GM12891 (cell line): ENCODE results near the gene HERC2.

Experiments used
- POLR2A ChIP-seq: IDR thresholded peaks from 2 replicates; pipeline ENCODE4 v1.6.1; 2011; ENCODE audit warnings: low read depth, low read length, control low read depth
- POLR2AphosphoS5 ChIP-seq: IDR thresholded peaks from 2 replicates; pipeline ENCODE4 v1.6.1; 2011; ENCODE audit warnings: low read depth, low read length, control low read depth
- POU2F2 ChIP-seq: IDR thresholded peaks from 2 replicates; pipeline ENCODE4 v1.6.1; 2011; ENCODE audit warnings: low read depth, mild to moderate bottlenecking, control low read depth, low read length, moderate library complexity
- SPI1 ChIP-seq: IDR thresholded peaks from 2 replicates; pipeline ENCODE4 v1.6.1; 2011; ENCODE audit warnings: low read depth, low read length, control low read depth
- TAF1 ChIP-seq: IDR thresholded peaks from 2 replicates; pipeline ENCODE4 v1.6.1; 2011; ENCODE audit warnings: low read depth, low read length, control low read depth

- TF ChIP-seq TAF1 (no peak), POLR2A (no peak), POLR2AphosphoS5 (no peak), POU2F2 (no peak), SPI1 (no peak)
Observed at GRCh38 chr15:28078191-28078719, 243.7 kb downstream of the HERC2 start.
